PC-3 (cell line): ENCODE measurements around the gene ZNF576.

ENCODE experiments used
- CTCF ChIP-seq: fragments of 300-600 bp; sonication (generic); conservative IDR thresholded peaks from 2 replicates; pipeline ENCODE4 v1.5.1; 2017; ENCODE audit warnings: antibody characterized with exemption, low read depth, mild to moderate bottlenecking, low read length
- EZH2 ChIP-seq: fragments of 300-600 bp; sonication (generic); IDR thresholded peaks from one replicate; pipeline ENCODE4 v1.6.1; 2017; ENCODE audit warnings: antibody characterized with exemption, mild to moderate bottlenecking, low read length; ENCODE audit not compliant: unreplicated experiment

GRCh38 chr19:43594081-43594697 is 2.2 kb upstream of the ZNF576 start:
- TF ChIP-seq CTCF (no peak), EZH2 (no peak)
